K562 (cell line): ENCODE data around the gene ATP5F1D. TPM values are rescaled to one million over a fixed set of nuclear protein-coding genes. Genes with fewer than 3 reads are reported as not detected.

Source experiments
- ARID4B ChIP-seq: sonication (generic); formaldehyde crosslinking; IDR thresholded peaks from 2 replicates; pipeline ENCODE4 v1.8.0; 2022; ENCODE audit warnings: mild to moderate bottlenecking, missing genetic modification reagents
- BRD4 ChIP-seq: fragments of 200-600 bp; sonication (generic); IDR thresholded peaks from 2 replicates; pipeline ENCODE4 v1.6.1; 2017; ENCODE audit warnings: inconsistent platforms
- DLX4 ChIP-seq: fragments of 250-450 bp; sonication (Bioruptor Pico); IDR thresholded peaks from 2 replicates; pipeline ENCODE4 v1.6.1; 2021; ENCODE audit warnings: mild to moderate bottlenecking
- ELF2 ChIP-seq: fragments of 250-450 bp; sonication (Bioruptor Pico); IDR thresholded peaks from 2 replicates; pipeline ENCODE4 v1.5.0; 2021; ENCODE audit warnings: mild to moderate bottlenecking
- KDM2B ChIP-seq: fragments of 250-450 bp; sonication (Bioruptor Pico); IDR thresholded peaks from 2 replicates; pipeline ENCODE4 v1.8.0; 2021; ENCODE audit warnings: mild to moderate bottlenecking, moderate library complexity
- MYC ChIP-seq, 2 experiments: fragments of 250-450 bp in 1 of 2; sonication (Bioruptor Pico) in 1 of 2; IDR thresholded peaks; 2 replicates each; pipeline versions ENCODE4 v1.5.1 to v1.6.1; 2012 to 2021; ENCODE audit warnings: low read depth in 2 of 2, borderline replicate concordance in 1 of 2, improper control_type of control experiment in 1 of 2, low read length in 1 of 2, mild to moderate bottlenecking in 1 of 2, moderate library complexity in 1 of 2
- NFRKB ChIP-seq: fragments of 450-650 bp; IDR thresholded peaks from 2 replicates; pipeline ENCODE4 v1.6.1; 2016; ENCODE audit warnings: low read depth
- PREB ChIP-seq: sonication (generic); formaldehyde crosslinking; IDR thresholded peaks from 2 replicates; pipeline ENCODE4 v1.8.1; 2023; ENCODE audit warnings: mild to moderate bottlenecking, missing genetic modification reagents
- PTTG1 ChIP-seq: fragments of 450-650 bp; IDR thresholded peaks from 2 replicates; pipeline ENCODE4 v1.6.1; 2016; ENCODE audit warnings: low read depth, mild to moderate bottlenecking, missing genetic modification characterization, missing compliant biosample characterization
- PURB ChIP-seq: sonication (generic); formaldehyde crosslinking; IDR thresholded peaks from 2 replicates; pipeline ENCODE4 v1.9.0; 2021; ENCODE audit warnings: low read depth, mild to moderate bottlenecking, missing genetic modification reagents
- TAF7 ChIP-seq: fragments of 450-650 bp; IDR thresholded peaks from 2 replicates; pipeline ENCODE4 v1.6.1; 2016; ENCODE audit warnings: missing genetic modification characterization, missing compliant biosample characterization
- TCF15 ChIP-seq: fragments of 250-450 bp; sonication (Bioruptor Pico); IDR thresholded peaks from 2 replicates; pipeline ENCODE4 v1.8.0; 2022; ENCODE audit warnings: moderate library complexity, mild to moderate bottlenecking, inconsistent platforms
- UBTF ChIP-seq, 2 experiments: IDR thresholded peaks; 2 replicates each; pipeline ENCODE4 v1.6.1; 2012; ENCODE audit warnings: improper control_type of control experiment in 2 of 2, low read depth in 2 of 2, low read length in 2 of 2, borderline replicate concordance in 1 of 2
- ZNF398 ChIP-seq: fragments of 250-450 bp; sonication (Bioruptor Pico); IDR thresholded peaks from 2 replicates; pipeline ENCODE4 v1.8.0; 2021; ENCODE audit warnings: moderate library complexity, mild to moderate bottlenecking, inconsistent platforms
- ZNF41 ChIP-seq: fragments of 250-450 bp; sonication (Bioruptor Pico); conservative IDR thresholded peaks from 2 replicates; pipeline ENCODE4 v1.4.0; 2020; ENCODE audit warnings: mild to moderate bottlenecking
- ZNF766 ChIP-seq: fragments of 200-800 bp; sonication (Bioruptor generic); conservative IDR thresholded peaks from 2 replicates; pipeline ENCODE4 v1.6.1; 2016; ENCODE audit warnings: missing genetic modification characterization, missing compliant biosample characterization
- polyA plus RNA-seq, 8 experiments: library from polyadenylated mRNA; depleted of rRNA in 4 of 8; stranded (reverse) in 5 of 8; unstranded in 3 of 8; fragments of >200 nt; fragmentation: Nextera tagmentation in 2 of 8; fragmentation: Illumina TruSeq in 1 of 8; extraction: Ambion mirVana in 2 of 8; extraction: Trizol in 1 of 8; gene quantifications; 2 replicates each; pipeline versions ENCODE4 v1.2.1 to v1.2.3, GENCODE V29; 2011 to 2014; ENCODE audit warnings: inconsistent platforms in 1 of 8, missing spikeins in 1 of 8
- total RNA-seq, 7 experiments: library from RNA; depleted of rRNA in 6 of 7; stranded (reverse); fragments of >200 nt in 6 of 7; fragmentation: Illumina TruSeq in 2 of 7; extraction: Trizol in 2 of 7; gene quantifications; 2 replicates each; pipeline versions ENCODE4 v1.2.1 to v1.2.3, GENCODE V29; 2011 to 2021; ENCODE audit warnings: low replicate concordance in 1 of 7

Gene ATP5F1D
- total and polyA plus RNA-seq, 9 of the 15 experiments (the other 6 are each of a cell fraction or from before 2014, with no cell fraction given) = 3.9 to 409 (median 36.8) TPM

- TF ChIP-seq ARID4B (CRISPR knock-in tag) (peak; percentile 37), TAF7 (tag) (no peak), PTTG1 (no peak), UBTF (IDR thresholded peaks at IDR 0.05; ENCODE audit: borderline replicate concordance in 1 of 2, low read depth in 2 of 2, low read length in 2 of 2) (no peak), ZNF41 (CRISPR knock-in tag) (no peak), NFRKB (no peak), DLX4 (no peak), MYC (IDR thresholded peaks at IDR 0.05; ENCODE audit: low read depth, low read length) (peak; percentile 57; the same call in 1 of the 2 replicates), MYC (CRISPR knock-in tag; IDR thresholded peaks at IDR 0.05; ENCODE audit: borderline replicate concordance, low read depth) (no peak), ZNF766 (CRISPR knock-in tag) (0 out of 2 replicates have a peak, but pooled peaks have one; percentile 5), BRD4 (no peak), ELF2 (no peak), TCF15 (no peak), KDM2B (CRISPR knock-in tag) (peak; percentile 74; the same call in 1 of the 2 replicates), ZNF398 (CRISPR knock-in tag) (no peak), PREB (CRISPR knock-in tag) (0 out of 2 replicates have a peak, but pooled peaks have one; percentile 59), PURB (CRISPR knock-in tag) (no peak)
Measured at GRCh38 chr19:1249298-1249989, 7.9 kb downstream of the ATP5F1D start (continued).
